GM06990 (cell line): Measurements from ENCODE around the gene C11orf54.

Experiments used
- DNase-seq: peaks from one replicate; pipeline ENCODE4 v3.0.0-alpha.2; 2011; ENCODE audit not compliant: insufficient read length; ENCODE audit errors: extremely low read depth
- H3K27me3 ChIP-seq: replicated peaks from 2 replicates; pipeline ENCODE4 v1.6.0; 2011; ENCODE audit warnings: low read length; ENCODE audit not compliant: control insufficient read depth, insufficient read depth
- H3K36me3 ChIP-seq: 2 replicates; pipeline ENCODE4 v1.5.1; 2011; ENCODE audit warnings: low read length; ENCODE audit not compliant: control insufficient read depth, insufficient read depth
- H3K4me3 ChIP-seq: replicated peaks from 2 replicates; pipeline ENCODE4 v1.5.1; 2011; ENCODE audit warnings: low read depth, mild to moderate bottlenecking, control low read depth, low read length
- TF ChIP-seq, protein P1 (sequence below): IDR thresholded peaks from 2 replicates; pipeline ENCODE4 v1.5.1; 2011; ENCODE audit warnings: low read length, control low read depth, mild to moderate bottlenecking, inconsistent platforms; ENCODE audit not compliant: insufficient read depth, poor library complexity, severe bottlenecking

C11orf54 gene

DNA sequence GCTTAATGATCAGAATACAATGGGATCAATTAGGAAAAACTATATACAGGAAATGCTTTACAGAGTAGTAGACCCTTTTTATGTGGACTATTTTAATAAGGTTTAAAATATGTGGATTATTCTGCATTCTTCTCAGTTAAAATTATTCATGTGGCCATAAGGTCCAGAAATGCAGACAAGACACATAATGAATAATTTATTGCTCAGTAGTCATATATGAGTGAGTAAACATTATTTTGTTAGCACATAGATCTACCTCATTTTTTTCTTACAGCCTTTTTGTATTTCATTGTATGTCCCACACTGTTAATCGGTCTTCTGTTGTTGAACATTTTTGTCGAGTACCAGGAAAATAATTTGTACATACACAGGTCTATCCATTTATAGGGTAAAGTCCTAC is 63.4 kb downstream of the C11orf54 start:
- Histone ChIP-seq H3K36me3 (peaks cover 16% of the 10 kb centered on the region), H3K4me3 (no peak overlapping the region), H3K27me3 (no peaks in the 10 kb centered on the region)
- TF ChIP-seq, protein P1, sequence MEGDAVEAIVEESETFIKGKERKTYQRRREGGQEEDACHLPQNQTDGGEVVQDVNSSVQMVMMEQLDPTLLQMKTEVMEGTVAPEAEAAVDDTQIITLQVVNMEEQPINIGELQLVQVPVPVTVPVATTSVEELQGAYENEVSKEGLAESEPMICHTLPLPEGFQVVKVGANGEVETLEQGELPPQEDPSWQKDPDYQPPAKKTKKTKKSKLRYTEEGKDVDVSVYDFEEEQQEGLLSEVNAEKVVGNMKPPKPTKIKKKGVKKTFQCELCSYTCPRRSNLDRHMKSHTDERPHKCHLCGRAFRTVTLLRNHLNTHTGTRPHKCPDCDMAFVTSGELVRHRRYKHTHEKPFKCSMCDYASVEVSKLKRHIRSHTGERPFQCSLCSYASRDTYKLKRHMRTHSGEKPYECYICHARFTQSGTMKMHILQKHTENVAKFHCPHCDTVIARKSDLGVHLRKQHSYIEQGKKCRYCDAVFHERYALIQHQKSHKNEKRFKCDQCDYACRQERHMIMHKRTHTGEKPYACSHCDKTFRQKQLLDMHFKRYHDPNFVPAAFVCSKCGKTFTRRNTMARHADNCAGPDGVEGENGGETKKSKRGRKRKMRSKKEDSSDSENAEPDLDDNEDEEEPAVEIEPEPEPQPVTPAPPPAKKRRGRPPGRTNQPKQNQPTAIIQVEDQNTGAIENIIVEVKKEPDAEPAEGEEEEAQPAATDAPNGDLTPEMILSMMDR = no peak
- DNase-seq = no peak

DNA sequence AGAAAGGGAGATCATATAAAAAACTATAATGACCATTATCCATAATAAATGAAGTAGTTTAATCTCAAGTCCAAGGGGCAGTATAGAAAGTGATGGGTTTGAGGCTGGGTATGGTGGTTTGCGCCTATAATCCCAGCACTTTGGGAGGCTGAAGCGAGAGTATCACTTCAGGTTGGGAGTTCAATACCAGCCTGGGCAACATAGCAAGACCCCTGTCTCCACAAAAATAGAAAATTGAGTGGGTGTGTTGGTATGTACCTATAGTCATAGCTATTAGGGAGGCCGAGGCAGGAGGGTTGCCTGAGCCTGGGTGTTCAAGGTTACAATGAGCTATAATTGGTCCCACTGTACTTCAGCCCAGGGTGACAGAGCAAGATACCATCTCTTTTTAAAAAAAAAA is 66.5 kb downstream of the C11orf54 start:
- DNase-seq = no peak
- Histone ChIP-seq H3K4me3 (no peak overlapping the region), H3K27me3 (no peaks in the 10 kb centered on the region), H3K36me3 (peaks cover 17% of the 10 kb centered on the region)
- TF ChIP-seq, protein P1 = no peak

DNA sequence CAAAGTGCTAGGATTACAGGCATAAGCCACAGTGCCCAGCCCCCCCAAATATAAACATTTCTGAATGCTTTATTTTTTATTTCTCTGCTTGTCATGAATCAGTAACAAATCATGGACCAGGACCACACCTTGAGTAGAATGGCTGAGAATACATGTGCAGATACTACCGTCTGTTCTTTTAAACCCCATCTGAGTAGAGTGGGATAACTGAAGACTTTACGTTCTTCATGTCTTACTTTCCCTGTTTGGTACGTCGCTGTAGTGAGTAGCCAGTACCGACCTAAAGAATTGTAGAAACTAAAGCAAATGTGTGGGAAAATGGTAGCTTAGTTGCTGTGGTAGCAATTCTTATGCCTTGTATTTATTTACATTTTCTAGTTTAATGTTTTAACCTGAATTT is 72.5 kb downstream of the C11orf54 start:
- H3K27me3 ChIP-seq = no peaks in the 10 kb centered on the region

More for the DNA sequence above, 72.5 kb downstream of the C11orf54 start:
- no peak overlapping the region for H3K4me3 ChIP-seq
- peaks cover 12% of the 10 kb centered on the region for H3K36me3 ChIP-seq
- TF ChIP-seq, protein P1 = no peak
- no peak for DNase-seq
